Measurements from ENCODE around the gene SHKBP1.

SHKBP1 gene

GRCh38 chr19:40601134-40601974 is 24.7 kb downstream of the SHKBP1 start, which contains the start of gene LTBP4:
LTBP4 (plus strand) TSS chr19:40601369; CDS start chr19:40601388, 19 bp downstream.
- DNase-seq: no peak

- DNase-seq: no peak
Observed at GRCh38 chr19:40603071-40603388, 26.4 kb downstream of the SHKBP1 start.

- peak; percentile 94 to 97 for DNase-seq
Observed at GRCh38 chr19:40603389-40604170, 26.9 kb downstream of the SHKBP1 start.

- DNase-seq: no peak
Observed at GRCh38 chr19:40604171-40604646, 27.5 kb downstream of the SHKBP1 start.

GRCh38 chr19:40604647-40605215 is 28.1 kb downstream of the SHKBP1 start:
- DNase-seq: no peak

DNA sequence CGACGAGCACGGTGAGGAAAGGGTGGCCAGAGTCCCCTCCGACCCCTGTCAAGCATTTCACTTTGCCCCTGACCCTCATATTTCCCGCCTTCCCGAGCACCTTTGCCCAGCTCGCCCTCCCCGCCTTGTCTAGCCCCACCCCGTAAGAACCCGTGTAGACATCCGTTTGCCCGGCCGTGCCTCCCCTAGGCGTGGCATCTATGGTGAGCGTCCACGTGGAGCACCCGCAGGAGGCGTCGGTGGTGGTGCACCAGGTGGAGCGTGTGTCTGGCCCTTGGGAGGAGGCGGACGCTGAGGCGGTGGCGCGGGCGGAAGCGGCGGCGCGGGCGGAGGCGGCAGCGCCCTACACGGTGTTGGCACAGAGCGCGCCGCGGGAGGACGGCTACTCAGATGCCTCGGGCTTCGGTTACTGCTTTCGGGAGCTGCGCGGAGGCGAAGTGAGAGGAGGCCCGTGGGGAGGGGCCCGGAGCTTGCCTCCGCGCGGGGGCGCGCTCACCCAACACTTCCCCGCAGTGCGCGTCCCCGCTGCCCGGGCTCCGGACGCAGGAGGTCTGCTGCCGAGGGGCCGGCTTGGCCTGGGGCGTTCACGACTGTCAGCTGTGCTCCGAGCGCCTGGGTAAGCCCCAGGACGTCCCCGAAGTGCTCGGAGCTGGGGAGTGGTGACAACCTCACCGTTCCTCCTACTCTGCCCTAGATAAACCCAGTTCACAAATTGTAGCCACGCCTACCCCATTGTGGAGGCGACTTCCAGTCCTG is 28.7 kb downstream of the SHKBP1 start:
- peak; percentile 63 to 86 for DNase-seq

DNA sequence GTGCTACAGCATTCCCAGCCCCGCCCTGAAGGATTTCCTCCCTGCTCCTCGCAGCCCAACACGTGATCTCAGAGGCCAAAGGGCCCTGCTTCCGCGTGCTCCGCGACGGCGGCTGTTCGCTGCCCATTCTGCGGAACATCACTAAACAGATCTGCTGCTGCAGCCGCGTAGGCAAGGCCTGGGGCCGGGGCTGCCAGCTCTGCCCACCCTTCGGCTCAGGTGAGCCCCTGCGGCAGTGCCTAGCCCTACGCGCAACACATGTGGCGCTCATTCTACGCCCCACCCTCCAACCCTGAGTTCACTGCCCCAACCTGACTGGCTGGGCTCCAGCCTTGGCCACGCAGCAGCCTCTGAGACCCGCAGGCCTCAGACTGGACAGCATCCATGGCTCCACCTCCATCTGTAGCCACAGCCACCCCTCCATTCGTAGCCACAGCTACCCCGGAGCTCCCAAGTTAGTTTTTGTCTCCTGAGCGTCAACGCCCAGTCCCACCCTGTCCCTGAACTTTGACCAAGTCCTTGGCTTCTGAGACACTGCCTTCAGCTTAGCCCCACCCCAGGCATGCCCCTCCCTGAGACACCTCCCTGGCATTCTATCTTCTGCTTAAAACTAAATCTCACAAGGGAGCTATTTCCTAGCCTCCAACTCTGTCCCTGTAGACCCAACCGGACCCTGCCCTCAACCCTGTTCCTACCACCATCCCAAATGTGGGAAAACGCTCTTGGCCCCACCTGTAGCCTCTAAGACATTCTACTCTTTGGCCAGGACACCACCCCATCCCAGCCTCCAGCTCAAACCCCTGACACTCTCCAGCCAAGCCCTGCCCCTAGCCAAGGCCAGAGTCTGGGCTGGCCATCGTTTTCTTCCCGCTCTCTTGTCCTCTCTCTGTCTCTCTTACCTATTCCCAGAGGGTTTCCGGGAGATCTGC is 30.9 kb downstream of the SHKBP1 start:
- no peak for DNase-seq

DNA sequence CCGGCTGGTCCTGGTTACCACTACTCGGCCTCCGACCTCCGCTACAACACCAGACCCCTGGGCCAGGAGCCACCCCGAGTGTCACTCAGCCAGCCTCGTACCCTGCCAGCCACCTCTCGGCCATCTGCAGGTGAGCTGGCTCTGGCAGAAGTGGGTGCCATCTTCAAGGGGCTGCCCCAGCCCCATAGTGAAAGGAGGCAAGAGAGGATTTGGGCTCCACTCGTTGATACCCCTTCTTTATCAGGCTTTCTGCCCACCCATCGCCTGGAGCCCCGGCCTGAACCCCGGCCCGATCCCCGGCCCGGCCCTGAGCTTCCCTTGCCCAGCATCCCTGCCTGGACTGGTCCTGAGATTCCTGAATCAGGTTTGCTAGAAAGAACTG is 31.6 kb downstream of the SHKBP1 start:
- no peak for DNase-seq

DNA sequence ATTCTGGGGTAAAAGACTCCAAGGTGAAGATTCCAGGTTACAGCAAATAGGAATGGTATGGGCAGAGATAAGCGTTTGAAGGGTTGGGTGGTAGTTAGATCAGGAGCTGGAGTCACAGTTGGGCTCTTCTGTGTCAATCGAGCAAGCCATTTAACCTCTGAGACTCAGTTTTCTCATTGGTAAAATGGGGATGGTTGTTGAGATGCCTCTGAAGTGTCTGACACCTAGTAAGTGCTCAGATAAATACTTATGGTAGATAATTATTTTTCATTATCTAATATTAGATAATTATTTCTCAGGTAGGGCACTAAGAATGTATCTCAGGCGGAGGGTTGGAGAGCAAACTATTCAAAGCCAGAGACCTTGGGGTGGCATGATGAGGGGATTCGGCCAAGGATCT is 32.3 kb downstream of the SHKBP1 start:
- no peak for DNase-seq

DNA sequence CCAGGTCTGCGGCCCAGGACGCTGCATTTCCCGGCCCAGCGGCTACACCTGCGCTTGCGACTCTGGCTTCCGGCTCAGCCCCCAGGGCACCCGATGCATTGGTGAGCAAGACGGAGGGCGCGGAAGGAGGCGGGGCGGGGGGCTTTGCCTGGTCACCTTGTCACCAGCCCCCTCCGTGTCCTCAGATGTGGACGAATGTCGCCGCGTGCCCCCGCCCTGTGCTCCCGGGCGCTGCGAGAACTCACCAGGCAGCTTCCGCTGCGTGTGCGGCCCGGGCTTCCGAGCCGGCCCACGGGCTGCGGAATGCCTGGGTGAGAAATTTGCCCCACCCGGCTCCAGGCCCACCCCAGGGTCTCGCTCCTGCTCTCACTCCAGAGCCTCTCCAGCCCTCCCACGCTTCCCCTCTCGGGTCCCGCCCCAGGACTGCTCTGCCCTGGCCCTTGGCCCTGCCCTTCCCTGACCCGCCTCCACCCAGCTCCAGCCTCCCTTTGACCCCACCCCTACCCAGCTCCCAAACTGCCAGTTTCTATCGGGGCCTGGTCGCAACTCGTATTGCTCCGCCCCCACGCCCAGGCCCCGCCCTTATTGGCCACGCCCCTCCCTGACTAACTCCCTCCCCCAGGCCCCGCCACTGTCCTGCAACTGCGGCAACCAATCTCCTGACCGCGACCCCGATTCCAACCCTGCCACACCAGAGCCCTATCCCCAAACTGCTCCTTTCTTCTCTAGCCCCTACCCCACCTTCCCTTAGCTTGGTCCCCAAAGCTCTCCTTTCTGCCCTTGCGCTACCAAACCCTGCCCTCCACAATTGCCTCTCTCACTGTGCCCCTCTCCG is 33.1 kb downstream of the SHKBP1 start:
- peak; percentile 95 to 98 for DNase-seq

- DNase-seq: peak in 1 of 2 donors; percentile 22
Observed at GRCh38 chr19:40610396-40611064, 33.9 kb downstream of the SHKBP1 start.

DNA sequence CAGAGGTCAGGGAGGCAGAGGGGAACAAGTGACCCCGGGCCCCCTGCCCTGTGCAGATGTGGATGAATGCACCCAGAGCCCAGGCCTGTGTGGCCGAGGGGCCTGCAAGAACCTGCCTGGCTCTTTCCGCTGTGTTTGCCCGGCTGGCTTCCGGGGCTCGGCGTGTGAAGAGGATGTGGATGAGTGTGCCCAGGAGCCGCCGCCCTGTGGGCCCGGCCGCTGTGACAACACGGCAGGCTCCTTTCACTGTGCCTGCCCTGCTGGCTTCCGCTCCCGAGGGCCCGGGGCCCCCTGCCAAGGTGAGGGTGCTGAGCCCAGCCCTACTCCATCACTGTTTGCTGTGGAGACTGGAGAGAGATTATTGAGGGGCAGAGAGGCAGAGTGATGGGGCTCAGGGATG is 34.4 kb downstream of the SHKBP1 start:
- no peak for DNase-seq

GRCh38 chr19:40611900-40612698 is 35.4 kb downstream of the SHKBP1 start:
- DNase-seq: no peak

- DNase-seq: peak; percentile 33 to 76
Observed at GRCh38 chr19:40612831-40613689, 36.4 kb downstream of the SHKBP1 start.

- DNase-seq: peak; percentile 53 to 57
Observed at GRCh38 chr19:40613690-40614621, 37.3 kb downstream of the SHKBP1 start.

DNA sequence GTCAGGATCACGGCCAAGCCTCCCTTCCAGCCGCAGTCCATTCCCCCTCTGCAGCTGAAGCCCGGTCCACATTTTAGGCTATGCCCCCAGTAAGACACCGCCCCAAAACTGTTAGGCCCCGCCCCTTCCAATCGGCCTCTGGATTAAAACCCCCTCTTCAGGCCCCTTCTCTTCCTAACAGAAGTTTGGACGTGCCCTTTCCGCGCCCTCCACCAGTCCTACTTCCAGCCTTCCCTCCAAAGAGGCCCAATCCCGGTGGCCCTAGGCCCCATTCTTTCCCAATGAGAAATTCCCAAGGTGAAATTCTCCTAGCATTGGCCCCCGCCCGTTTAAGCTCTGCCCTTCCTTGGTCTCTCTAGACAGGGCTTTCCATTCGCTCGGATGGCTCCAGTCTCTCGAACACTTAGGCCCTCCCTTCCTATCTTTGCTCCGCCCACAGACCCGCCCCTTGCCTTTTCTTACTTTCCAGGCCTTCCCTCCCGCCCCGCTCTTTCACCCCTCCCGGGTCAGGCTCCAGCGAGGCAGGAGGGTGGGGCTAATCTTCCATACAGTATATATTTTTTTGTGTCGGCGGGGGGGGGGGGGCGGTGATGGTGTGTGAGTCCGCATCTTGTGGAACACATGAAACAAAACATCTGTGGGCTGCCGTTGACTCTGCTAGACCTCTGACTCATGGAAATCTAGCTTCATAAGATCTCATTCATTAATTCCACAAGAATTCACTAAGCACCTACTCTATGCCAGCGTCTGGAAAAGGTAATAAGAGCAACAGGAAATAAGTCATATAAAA is 38.1 kb downstream of the SHKBP1 start:
- DNase-seq: peak; percentile 50 to 62
